ENCODE data around the gene ABTB1.

ABTB1 gene

DNA sequence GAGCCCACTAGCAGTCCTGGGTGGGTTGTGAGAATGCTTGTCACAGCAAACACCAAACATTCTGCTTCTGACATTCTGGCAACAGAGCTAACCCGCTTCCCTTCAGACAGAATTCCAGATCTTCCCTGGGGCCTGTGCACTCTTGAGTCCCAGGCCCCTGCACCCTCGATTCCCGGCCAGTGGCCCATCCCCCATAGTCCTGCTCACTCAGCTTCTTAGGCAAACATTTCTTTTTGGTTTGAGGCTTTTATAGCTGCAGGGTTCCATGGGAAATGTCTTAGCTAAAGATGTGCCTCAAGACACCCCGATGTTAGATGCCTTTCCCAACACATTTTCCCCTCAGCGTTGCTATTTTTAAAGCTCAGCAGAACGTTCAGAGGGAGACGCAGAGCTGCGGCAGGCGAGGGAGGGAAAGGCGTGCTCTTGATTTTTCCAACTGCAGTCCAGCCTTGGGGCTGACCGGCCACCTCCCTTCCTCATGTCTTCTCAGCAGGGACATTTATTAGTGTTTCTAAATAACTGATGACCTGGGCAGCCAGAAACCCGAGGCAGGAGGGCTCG is 35.2 kb downstream of the ABTB1 start:
- FAIRE-seq = no peak

DNA sequence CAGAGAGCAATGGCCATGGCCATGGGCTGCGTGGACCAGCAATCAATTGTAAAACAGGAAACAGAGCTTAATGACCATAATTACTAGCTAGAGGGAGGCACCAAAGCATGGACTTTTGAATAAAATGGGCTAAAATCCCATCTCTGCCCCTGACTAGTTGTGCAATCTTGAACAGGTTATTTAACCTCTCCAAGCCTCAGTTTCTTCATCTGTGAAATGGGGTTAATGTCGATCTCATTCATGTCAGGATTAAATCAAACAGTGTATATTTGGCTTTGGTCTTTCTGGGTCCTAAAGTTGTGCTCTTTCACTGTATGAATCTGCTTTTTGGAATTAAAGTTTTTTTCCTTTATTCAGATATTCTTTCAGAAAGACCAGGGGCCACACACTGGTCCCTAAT is 36.1 kb downstream of the ABTB1 start:
- no peak for FAIRE-seq

- no peak for FAIRE-seq
These were observed 36.7 kb downstream of the ABTB1 start for GRCh38 chr3:127709320-127710060.

GRCh38 chr3:127710155-127710941 is 37.6 kb downstream of the ABTB1 start:
- FAIRE-seq = no peak

GRCh38 chr3:127711021-127711695 is 38.4 kb downstream of the ABTB1 start:
- no peak for FAIRE-seq

GRCh38 chr3:127711896-127712295 is 39.1 kb downstream of the ABTB1 start:
- no peak for FAIRE-seq

DNA sequence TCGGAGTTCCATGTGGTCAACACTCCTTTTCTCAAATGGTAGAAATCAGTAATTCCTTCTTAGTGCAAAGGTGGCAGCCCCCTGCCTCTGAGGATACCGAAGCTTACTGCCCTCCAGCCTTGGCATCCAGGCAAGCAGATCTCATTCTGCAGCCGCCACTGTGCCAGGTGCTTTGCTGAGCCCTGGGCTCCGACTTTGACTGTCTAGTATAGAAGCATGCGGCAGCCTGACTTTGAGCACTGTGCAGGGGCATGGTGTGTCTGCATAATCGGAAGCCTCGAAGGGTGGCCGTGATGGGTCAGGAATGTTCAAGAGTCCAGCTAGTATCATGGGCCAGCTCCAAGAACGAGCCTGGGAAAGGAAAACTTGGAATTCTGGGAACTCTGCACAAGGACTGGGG is 39.7 kb downstream of the ABTB1 start:
- no peak for FAIRE-seq

DNA sequence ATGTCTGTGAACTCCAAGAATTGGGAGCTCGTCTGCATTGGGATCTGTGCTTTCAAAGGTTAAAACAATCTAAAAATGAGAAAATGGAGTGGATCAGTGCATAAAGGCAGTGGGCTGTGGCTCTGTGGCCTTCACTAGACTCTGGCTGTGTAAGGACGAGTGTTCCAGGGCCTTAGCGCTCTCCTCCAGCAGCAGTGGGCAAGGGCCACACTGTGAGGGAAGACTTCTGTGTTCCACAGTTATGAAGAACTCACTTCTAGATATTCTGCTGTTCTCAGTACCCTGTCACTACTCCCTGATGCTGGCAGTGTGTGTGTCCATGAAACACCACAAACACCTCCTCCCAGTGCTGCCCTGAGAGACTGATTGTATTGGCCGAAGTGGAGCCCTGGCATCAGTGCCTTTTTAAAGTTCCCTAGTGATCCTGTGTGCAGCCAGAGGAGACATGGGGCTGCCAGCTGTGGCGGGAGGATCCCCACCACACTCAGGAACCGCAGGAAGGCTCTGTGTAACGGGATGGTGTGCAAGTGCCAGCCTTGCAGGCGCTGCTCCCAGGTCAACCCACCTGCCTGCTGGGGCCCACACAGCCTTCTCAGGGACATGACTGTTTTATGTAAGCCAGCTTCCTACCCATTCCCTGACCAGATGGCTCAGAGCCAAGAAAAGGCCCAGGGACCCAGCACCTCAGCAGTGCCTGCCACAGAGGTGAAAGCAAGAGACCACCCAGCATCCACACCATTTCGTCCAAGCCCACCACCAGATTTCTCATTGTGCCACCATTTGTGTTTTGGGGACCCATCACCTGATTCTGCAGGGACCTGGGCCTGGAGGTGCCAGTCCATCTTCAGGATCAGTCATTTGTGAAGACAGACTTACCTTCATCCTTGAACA is 40.4 kb downstream of the ABTB1 start:
- no peak for FAIRE-seq

DNA sequence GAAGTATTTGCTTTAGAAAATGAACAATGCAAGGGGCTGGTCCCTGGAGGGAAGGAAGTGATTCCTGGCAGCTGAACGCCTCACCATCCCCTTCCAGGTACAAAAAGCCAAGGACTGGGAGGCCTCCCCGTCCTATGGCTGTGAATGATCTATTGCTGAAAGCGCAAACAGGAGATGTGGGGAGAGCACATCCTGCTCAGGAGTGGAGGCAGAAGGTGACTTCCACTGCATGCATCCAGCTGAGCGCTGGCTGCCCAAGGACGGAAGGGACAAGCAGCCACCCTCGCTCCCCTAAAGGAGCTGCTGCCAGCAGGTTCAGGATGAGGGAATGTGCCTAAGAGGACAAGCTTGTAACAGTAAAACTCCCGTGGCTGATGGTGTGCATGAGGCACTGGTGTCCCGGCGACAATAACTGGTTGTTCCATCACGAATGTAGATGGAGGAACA is 41.4 kb downstream of the ABTB1 start:
- no peak for FAIRE-seq

DNA sequence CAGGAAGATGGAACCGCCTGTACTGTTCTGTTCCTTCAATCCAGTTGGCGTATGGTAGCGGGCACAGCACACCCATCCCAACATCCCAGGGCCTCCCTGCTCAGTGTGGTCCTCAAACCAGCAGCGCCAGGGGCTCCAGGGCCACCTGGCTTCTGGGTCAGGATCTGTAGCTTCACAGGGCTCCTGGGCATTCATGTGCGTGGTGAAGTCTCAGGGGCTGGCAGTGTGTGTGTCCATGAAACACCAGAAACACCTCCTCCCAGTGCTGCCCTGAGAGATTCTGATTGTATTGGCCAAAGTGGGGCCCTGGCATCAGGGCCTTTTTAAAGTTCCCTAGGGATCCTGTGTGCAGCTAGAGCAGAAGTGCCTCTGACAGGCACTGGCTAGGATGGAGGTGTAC is 42.1 kb downstream of the ABTB1 start:
- FAIRE-seq = no peak

- FAIRE-seq = no peak
These were observed 42.8 kb downstream of the ABTB1 start for GRCh38 chr3:127715532-127715931.

DNA sequence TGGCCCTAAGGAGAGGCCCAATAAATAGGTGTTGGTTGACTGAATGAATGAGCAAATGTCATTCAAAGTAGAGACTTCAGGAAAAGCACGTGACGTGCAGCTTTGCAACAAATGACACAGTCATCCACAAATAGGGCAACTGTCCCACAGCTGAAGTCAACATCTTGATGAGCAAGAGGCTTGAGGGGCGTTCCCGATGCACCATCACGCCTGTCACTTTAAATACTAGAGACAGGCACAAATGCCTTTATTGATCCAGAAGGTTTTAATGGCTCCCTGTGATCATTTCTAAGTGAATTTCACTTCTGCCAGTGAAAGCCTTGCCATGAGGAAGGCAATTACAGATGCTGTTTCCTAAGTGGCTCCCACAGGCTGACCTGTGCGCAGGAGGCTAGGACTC is 43.6 kb downstream of the ABTB1 start:
- no peak for FAIRE-seq

DNA sequence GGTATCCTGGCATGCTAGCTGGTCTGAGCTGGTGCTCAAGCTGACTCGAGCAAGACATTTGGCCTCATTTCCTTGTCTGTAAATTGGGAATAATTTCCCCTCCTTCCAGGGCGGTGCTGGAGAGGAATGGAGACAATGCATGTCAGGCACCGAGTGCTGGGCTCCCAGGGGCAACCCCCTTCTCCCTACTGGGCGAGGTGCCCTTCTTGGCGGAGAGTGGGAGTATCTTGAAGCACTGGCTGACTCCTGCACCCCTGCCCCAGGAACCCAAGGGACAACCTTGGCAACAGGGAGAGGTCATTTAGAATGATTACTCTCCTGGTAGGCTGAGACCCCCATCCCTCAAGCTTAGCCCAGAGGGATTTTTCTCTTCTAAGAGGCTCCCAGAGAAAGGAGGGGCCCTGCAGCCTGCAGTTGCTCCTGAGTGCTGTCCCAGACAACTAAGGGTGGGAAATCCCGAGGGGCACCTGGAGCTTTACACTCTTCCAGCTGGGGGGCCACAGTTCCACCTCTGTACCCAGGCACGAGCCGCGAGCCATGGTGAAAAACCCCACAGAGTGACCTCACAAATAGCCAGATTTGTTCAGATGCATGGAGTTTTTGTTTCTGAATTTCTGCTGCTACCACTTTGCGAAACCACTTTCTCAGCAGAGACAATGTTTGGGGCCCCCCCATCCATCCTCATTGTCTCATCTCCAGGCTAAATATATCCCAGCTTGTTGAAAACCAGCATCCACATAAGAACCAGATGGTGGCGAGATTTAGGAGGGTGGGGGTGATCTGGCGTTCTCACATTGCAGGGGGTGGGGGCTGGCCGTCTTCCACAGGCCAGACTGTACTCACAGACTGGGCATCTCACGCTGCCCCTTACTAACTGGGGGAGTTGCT is 44.8 kb downstream of the ABTB1 start:
- no peak for FAIRE-seq

- FAIRE-seq = no peak
These were observed 45.6 kb downstream of the ABTB1 start for GRCh38 chr3:127718245-127718915.

DNA sequence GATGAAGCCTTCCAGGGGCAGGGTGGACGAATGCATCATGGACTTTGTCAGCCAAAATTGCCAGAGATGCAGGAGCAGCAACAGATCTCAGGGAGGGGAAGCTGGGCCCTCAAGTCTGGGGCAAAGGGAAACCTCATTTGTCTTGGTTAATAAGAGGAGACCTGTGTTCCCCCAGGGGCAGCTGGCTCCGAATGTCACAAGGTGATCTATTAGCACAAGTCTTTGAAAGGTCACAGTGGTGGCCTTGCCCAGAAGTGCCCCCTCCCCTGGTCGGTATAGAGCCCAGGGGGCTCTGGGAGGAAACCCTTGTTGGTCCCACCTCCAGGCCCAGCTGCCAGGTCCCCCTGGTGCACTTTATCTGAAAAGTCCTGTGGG is 46.2 kb downstream of the ABTB1 start:
- FAIRE-seq = no peak

DNA sequence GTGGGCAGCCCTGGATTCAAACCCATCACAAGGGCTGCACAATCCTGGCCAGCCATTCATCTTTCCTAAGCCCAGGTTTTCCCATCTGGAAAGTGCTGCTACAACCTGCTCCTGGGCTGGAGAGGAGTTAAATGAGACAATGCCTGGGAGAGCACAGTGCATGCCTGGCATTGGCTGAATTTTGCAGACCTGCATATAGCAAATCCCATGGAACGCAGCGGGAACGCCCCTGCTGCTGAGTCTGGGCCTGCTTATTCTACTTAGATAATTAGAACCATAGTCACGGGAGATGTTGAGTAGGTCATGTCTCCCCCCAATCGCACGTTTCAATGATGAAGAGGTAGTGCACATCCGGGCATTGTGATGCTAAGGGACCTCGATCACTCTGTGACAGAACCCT is 46.6 kb downstream of the ABTB1 start:
- FAIRE-seq = no peak

GRCh38 chr3:127720161-127720823 is 47.5 kb downstream of the ABTB1 start:
- no peak for FAIRE-seq

GRCh38 chr3:127720985-127721935 is 48.5 kb downstream of the ABTB1 start:
- FAIRE-seq = no peak

All from endometrium (tissue), 2 donors.